Esophagus (tissue), 2 donors: ENCODE data around the gene ANXA6. TPM values are rescaled to one million over a fixed set of nuclear protein-coding genes. Genes with fewer than 3 reads are reported as not detected.

Source experiments
- H3K27ac ChIP-seq, 2 donors: one replicate each; pipeline ENCODE4 v1.5.1; 2013; ENCODE audit warnings: low read depth in 2 of 2, mild to moderate bottlenecking in 2 of 2, inconsistent platforms in 1 of 2, low read length in 1 of 2, moderate library complexity in 1 of 2
- H3K27me3 ChIP-seq, 2 donors: one replicate each; pipeline ENCODE4 v1.6.1; 2013; ENCODE audit warnings: low read length in 2 of 2, control low read depth in 1 of 2, mild to moderate bottlenecking in 1 of 2; ENCODE audit not compliant: insufficient read depth in 2 of 2, control insufficient read depth in 1 of 2
- H3K36me3 ChIP-seq, 2 donors: one replicate each; pipeline ENCODE4 v1.6.1; 2013; ENCODE audit warnings: low read length in 1 of 2; ENCODE audit not compliant: control insufficient read depth in 2 of 2, insufficient read depth in 2 of 2
- H3K4me1 ChIP-seq, 2 donors: one replicate each; pipeline ENCODE4 v1.6.1; 2013; ENCODE audit warnings: low read length in 1 of 2; ENCODE audit not compliant: control insufficient read depth in 2 of 2, insufficient read depth in 2 of 2
- H3K4me3 ChIP-seq, 2 donors: one replicate each; pipeline ENCODE4 v1.5.1; 2013; ENCODE audit warnings: low read length in 2 of 2, mild to moderate bottlenecking in 2 of 2, low read depth in 1 of 2, moderate library complexity in 1 of 2
- H3K9me3 ChIP-seq, 2 donors: one replicate each; pipeline ENCODE4 v1.6.1; 2013; ENCODE audit warnings: mild to moderate bottlenecking in 2 of 2, low read depth in 1 of 2, low read length in 1 of 2, moderate library complexity in 1 of 2; ENCODE audit not compliant: control insufficient read depth in 2 of 2, insufficient read depth in 1 of 2
- WGBS, 2 donors: extraction: QIAGEN DNeasy Blood & Tissue Kit; methylation state at CpG; one replicate each; pipeline ENCODE4 v1.1.7; 2013; 5-methylcytosine and 5-hydroxymethylcytosine counted together
- polyA plus RNA-seq, 2 donors: library from polyadenylated mRNA; stranded (reverse); fragments of 200-250 nt; gene quantifications; one replicate each; pipeline ENCODE4 v1.2.3, GENCODE V29; 2013
- donor health status: healthy with polysubstance abuse.
- donor health status: Bipolar disorder and iron deficiency.

The ANXA6 gene
- polyA plus RNA-seq, 2 donors: 10.7 to 23.2 TPM

- Histone ChIP-seq H3K36me3 (no peaks in the 10 kb centered on the region), H3K4me1 (peaks cover 9 to 15% of the 10 kb centered on the region in 2 donors), H3K27ac (no peak overlapping the region), H3K9me3 (no peaks in the 10 kb centered on the region), H3K4me3 (no peak overlapping the region), H3K27me3 (no peaks in the 10 kb centered on the region)
- 69 to 73% methylated on average over 4 of the region's 4 CpGs for WGBS, 2 donors
These were observed 58.8 kb downstream of the ANXA6 start for GRCh38 chr5:151098768-151099121.

DNA sequence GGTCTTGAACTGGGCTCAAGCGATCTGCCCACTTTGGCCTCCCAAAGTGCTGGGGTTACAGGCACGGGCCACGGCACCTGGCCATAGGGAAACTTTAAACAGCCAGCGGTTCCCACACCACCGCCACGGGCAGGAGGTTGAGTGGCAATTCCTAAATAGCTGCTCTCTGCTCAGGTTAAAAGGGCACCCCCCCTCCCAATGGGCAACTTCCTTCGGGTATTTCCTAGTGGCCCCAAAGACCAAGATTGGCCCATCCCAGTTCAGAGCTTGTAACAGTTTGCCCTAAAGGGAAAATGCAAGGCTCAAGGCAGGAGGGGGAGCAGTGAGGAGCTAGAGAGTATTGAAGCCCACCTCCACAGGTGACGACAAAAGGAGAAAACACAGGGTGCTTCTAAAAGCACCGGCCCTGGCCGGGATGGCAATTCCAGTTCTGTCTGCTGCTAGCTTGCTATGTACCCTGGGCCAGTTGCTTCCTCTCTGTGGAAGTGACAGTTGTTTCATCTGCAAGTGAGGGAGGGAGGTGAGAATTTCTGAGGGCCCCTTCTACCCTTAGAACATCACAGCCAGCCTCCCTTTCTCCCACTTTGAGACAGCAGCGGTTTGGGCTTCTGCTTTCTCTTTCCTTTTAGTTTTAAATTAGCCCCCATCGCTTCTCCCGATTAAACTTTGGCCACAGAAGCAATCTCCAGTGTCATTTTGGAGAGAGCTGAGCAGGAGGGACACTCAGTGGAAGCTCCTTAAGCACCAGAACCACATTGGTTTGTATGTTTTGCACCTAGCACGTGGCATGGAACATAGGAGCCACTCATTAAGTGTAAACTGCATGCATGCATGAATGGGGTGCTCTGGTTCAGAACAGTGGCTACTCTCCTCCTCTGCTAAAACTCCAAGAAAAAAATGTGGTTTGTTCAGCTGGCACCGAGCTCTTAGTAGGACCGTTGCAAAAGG lies 59.5 kb downstream of the ANXA6 start:
- no peaks in the 10 kb centered on the region for H3K36me3 ChIP-seq
- H3K4me3 ChIP-seq: no peak overlapping the region
- H3K27me3 ChIP-seq: no peaks in the 10 kb centered on the region
- H3K9me3 ChIP-seq: no peaks in the 10 kb centered on the region
- WGBS, 2 donors: 68 to 73% methylated on average over 16 of the region's 16 CpGs
- no peak overlapping the region for H3K27ac ChIP-seq
- H3K4me1 ChIP-seq: peaks cover 9 to 15% of the 10 kb centered on the region in 2 donors

GRCh38 chr5:151097061-151097460 lies 60.5 kb downstream of the ANXA6 start:
- 80 to 81% methylated on average over 6 of the region's 6 CpGs for whole genome bisulfite sequencing, 2 donors
- Histone ChIP-seq H3K36me3 (no peaks in the 10 kb centered on the region), H3K4me3 (no peak overlapping the region), H3K27ac (peak overlapping the region in 1 of 2 donors; percentile 61), H3K27me3 (no peaks in the 10 kb centered on the region), H3K4me1 (peaks cover 9 to 15% of the 10 kb centered on the region in 2 donors), H3K9me3 (no peaks in the 10 kb centered on the region)

GRCh38 chr5:151096001-151096373 lies 61.6 kb downstream of the ANXA6 start:
- Histone ChIP-seq H3K27ac (peak overlapping the region in 1 of 2 donors; percentile 34), H3K4me1 (peaks cover 9 to 15% of the 10 kb centered on the region in 2 donors), H3K36me3 (no peaks in the 10 kb centered on the region), H3K27me3 (no peaks in the 10 kb centered on the region), H3K9me3 (no peaks in the 10 kb centered on the region), H3K4me3 (no peak overlapping the region)
- 61 to 88% methylated on average over 6 of the region's 6 CpGs for WGBS, 2 donors

DNA sequence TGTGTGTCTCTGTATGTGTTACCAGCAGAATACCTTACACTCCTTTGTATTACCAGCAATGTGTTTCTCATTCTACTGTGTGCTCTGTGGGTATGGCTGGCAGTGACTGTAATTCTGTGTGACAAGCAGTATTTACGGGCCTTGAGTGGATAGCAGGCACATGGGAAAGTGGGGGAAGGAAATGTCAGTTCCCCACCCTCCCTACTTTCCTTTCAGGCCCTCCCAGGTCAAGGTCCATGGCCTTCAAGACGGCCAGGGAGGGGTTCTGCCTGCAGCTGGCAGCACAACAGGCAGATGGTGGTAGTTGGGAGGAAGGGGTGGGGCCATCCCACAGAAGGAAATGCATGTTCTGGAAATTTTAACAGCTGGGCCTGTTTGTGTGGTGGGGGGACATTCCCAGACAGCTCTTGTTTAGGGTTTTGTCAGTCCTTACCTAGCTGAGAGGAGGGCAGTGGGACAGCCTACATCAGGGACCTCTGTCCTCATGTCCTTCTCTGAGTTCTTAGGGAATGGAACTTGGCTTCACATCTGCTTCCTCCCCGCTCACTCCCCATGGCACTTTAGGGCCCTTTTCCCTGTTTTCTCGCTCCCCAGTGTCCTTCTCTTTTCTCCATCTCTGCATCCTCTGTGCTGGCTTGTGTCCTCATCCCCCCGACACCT lies 62.1 kb downstream of the ANXA6 start:
- Histone ChIP-seq H3K36me3 (no peaks in the 10 kb centered on the region), H3K4me3 (no peak overlapping the region), H3K27me3 (no peaks in the 10 kb centered on the region), H3K9me3 (no peaks in the 10 kb centered on the region), H3K4me1 (peaks cover 9 to 15% of the 10 kb centered on the region in 2 donors), H3K27ac (peak overlapping the region in 1 of 2 donors; percentile 34)
- WGBS, 2 donors: 47 to 56% methylated on average over 5 of the region's 5 CpGs

GRCh38 chr5:151094852-151095245 lies 62.7 kb downstream of the ANXA6 start:
- H3K9me3 ChIP-seq: no peaks in the 10 kb centered on the region
- peak overlapping the region; percentile 40 to 48 for H3K27ac ChIP-seq
- peaks cover 9 to 15% of the 10 kb centered on the region in 2 donors for H3K4me1 ChIP-seq
- WGBS, 2 donors: 49 to 61% methylated on average over 8 of the region's 8 CpGs
- no peaks in the 10 kb centered on the region for H3K27me3 ChIP-seq
- no peaks in the 10 kb centered on the region for H3K36me3 ChIP-seq
- H3K4me3 ChIP-seq: no peak overlapping the region

DNA sequence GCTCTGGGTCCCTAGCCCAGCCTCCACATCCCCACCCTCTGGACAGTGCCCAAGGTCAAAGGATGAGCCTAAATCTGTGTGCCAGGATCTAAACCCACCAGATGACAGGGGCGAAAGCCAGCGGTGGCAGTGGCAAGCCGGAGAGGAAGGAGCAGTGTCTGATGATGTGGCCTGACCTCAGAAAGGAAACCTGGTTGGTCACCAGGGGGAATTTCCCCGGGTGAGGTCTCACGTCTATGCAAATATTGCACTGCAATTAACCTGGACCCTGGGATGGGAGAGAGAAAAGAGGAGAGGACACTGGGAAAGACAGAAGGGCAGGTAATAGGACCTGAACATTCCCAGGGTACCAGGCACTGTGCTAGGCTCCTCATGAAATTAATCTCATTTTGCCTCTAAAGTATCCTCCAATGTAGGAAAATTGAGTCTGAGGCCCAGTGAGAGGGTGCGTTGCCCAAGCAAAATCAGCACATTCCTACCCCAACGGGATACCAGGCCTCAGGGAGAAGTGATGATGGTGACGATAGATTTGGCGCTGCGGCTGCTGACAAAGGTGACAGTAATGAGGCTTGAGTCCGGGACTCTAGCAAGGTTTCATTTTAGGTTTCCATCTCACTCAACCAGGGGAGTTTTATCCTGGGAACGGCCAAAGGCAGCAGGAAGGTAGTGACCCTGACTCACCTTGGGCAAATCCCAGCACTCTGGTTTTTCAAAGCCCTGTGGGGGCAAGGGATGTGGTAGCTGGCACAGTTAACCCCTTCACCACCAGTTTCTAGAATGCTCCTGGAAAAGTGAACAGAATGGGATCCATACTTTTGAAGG lies 63.3 kb downstream of the ANXA6 start:
- peak overlapping the region; percentile 40 to 78 for H3K27ac ChIP-seq
- no peak overlapping the region for H3K4me3 ChIP-seq
- no peaks in the 10 kb centered on the region for H3K9me3 ChIP-seq
- H3K36me3 ChIP-seq: no peaks in the 10 kb centered on the region
- H3K4me1 ChIP-seq: peaks cover 9 to 15% of the 10 kb centered on the region in 2 donors
- WGBS, 2 donors: 45 to 59% methylated on average over 12 of the region's 12 CpGs
- H3K27me3 ChIP-seq: no peaks in the 10 kb centered on the region

GRCh38 chr5:151093476-151093889 lies 64.1 kb downstream of the ANXA6 start:
- H3K36me3 ChIP-seq: no peaks in the 10 kb centered on the region
- H3K4me3 ChIP-seq: no peak overlapping the region
- H3K9me3 ChIP-seq: no peaks in the 10 kb centered on the region
- no peaks in the 10 kb centered on the region for H3K27me3 ChIP-seq
- peak overlapping the region in 1 of 2 donors; percentile 78 for H3K27ac ChIP-seq
- H3K4me1 ChIP-seq: peaks cover 9 to 15% of the 10 kb centered on the region in 2 donors
- 43 to 50% methylated on average over 2 of the region's 2 CpGs for WGBS, 2 donors

DNA sequence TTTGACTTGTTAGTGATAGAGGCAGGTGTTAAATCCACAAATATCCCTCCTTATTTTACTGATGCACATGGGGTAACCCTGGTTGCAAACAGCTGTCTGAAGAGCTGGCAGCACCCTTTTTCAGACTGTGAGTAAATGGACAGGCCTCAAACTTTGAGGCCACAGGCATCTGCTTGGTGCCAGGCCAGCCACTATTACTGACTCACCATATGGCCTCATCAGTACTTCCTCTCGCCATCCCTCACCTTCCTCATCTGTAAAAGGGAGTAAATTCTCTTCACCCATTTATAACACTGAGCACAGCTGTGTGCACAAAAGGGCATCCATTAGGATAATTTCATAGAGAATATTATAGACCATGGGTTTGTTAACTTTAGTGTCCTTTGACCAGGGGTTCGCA lies 64.8 kb downstream of the ANXA6 start:
- Histone ChIP-seq H3K36me3 (no peaks in the 10 kb centered on the region), H3K27ac (no peak overlapping the region), H3K4me3 (no peak overlapping the region), H3K27me3 (no peaks in the 10 kb centered on the region), H3K9me3 (no peaks in the 10 kb centered on the region), H3K4me1 (peaks cover 6 to 15% of the 10 kb centered on the region in 2 donors)
- WGBS, 2 donors: 76 to 82% methylated on average over 2 of the region's 2 CpGs
